Esophagus muscularis mucosa (tissue), 4 donors: ENCODE data around the gene NUP205.

Experiments
- CTCF ChIP-seq, 3 experiments: fragments of 200-600 bp in 2 of 3; fragments of 450-650 bp in 1 of 3; sonication (generic) in 2 of 3; IDR thresholded peaks; one replicate each; pipeline ENCODE4 v1.5.1; 2017 to 2019; ENCODE audit warnings: antibody characterized with exemption in 3 of 3, mild to moderate bottlenecking in 2 of 3, moderate library complexity in 1 of 3
- EP300 ChIP-seq: sonication (generic); formaldehyde crosslinking; IDR thresholded peaks from one replicate; pipeline ENCODE4 v1.6.1; 2017; ENCODE audit warnings: antibody characterized with exemption
- POLR2A ChIP-seq: fragments of 450-650 bp; IDR thresholded peaks from one replicate; pipeline ENCODE4 v1.6.1; 2017; ENCODE audit warnings: antibody characterized with exemption, moderate library complexity, mild to moderate bottlenecking, low read depth
- POLR2AphosphoS5 ChIP-seq, 2 donors: sonication (generic); formaldehyde crosslinking; IDR thresholded peaks; one replicate each; pipeline ENCODE4 v1.6.1; 2017; ENCODE audit warnings: antibody characterized with exemption in 2 of 2

GRCh38 chr7:135553346-135553745 lies 4.4 kb upstream of the NUP205 start:
- TF ChIP-seq CTCF (IDR thresholded peaks at IDR 0.05), result no peak
- no peak for TF ChIP-seq POLR2A
- TF ChIP-seq EP300, result no peak
- no peak for TF ChIP-seq POLR2AphosphoS5 (IDR thresholded peaks at IDR 0.05)
